ENCODE measurements around the gene KNDC1. TPM values are rescaled to one million over a fixed set of nuclear protein-coding genes. Genes with fewer than 3 reads are reported as not detected.

The KNDC1 gene
- total and polyA plus RNA-seq, 2 of the 13 experiments (the other 11 are each of a cell fraction or from before 2014, with no cell fraction given): 0.69 TPM; not detected in 1

DNA sequence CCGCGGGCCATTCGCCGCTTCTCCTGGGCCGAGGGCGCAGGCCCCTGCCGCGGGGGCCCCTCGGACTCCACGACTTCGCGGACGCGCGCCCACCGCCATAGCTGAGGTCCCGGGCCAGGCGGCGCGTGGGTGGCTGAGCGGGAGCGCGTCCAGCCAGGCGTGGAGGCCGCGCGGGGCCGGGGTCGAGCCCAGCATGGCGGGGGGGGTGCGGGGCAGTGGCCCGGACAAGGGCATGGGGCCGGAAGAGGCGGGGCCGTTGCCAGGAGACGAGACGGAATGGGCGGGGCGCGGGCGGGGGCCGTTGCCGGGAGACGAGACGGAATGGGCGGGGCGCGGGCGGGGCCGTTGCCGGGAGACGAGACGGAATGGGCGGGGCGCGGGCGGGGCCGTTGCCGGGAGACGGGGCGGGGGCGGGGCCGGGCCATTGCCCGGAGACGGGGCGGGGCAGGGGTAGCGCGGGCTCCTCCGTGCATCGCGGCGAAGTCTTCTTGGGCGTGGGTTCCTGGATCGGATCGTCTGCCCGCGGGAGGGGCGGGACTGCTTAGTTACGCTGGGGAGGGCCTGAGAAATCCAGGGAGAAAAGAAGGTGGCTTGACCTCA lies 101.8 kb downstream of the KNDC1 start (continued):
- TF ChIP-seq, protein P1, sequence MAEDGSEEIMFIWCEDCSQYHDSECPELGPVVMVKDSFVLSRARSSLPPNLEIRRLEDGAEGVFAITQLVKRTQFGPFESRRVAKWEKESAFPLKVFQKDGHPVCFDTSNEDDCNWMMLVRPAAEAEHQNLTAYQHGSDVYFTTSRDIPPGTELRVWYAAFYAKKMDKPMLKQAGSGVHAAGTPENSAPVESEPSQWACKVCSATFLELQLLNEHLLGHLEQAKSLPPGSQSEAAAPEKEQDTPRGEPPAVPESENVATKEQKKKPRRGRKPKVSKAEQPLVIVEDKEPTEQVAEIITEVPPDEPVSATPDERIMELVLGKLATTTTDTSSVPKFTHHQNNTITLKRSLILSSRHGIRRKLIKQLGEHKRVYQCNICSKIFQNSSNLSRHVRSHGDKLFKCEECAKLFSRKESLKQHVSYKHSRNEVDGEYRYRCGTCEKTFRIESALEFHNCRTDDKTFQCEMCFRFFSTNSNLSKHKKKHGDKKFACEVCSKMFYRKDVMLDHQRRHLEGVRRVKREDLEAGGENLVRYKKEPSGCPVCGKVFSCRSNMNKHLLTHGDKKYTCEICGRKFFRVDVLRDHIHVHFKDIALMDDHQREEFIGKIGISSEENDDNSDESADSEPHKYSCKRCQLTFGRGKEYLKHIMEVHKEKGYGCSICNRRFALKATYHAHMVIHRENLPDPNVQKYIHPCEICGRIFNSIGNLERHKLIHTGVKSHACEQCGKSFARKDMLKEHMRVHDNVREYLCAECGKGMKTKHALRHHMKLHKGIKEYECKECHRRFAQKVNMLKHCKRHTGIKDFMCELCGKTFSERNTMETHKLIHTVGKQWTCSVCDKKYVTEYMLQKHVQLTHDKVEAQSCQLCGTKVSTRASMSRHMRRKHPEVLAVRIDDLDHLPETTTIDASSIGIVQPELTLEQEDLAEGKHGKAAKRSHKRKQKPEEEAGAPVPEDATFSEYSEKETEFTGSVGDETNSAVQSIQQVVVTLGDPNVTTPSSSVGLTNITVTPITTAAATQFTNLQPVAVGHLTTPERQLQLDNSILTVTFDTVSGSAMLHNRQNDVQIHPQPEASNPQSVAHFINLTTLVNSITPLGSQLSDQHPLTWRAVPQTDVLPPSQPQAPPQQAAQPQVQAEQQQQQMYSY (CRISPR knock-in tag; IDR thresholded peaks at IDR 0.05): no peak
- TF ChIP-seq, protein P2, sequence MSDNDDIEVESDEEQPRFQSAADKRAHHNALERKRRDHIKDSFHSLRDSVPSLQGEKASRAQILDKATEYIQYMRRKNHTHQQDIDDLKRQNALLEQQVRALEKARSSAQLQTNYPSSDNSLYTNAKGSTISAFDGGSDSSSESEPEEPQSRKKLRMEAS (IDR thresholded peaks at IDR 0.05): peak; percentile 38; the same call in 1 of the 2 replicates
- no peak for TF ChIP-seq PHF5A (CRISPR knock-in tag; IDR thresholded peaks at IDR 0.05; ENCODE audit: low read depth, unreplicated experiment)
- no peak for TF ChIP-seq NR2F6 (IDR thresholded peaks at IDR 0.05)
- no peak for TF ChIP-seq NR2F6 (CRISPR knock-in tag; IDR thresholded peaks at IDR 0.05)
- no peak for TF ChIP-seq REPIN1 (CRISPR knock-in tag; IDR thresholded peaks at IDR 0.05; ENCODE audit: borderline replicate concordance, low read depth)
- TF ChIP-seq ZFP37 (CRISPR knock-in tag; IDR thresholded peaks at IDR 0.05; ENCODE audit: borderline replicate concordance): no peak
- no peak for TF ChIP-seq MIER2 (CRISPR knock-in tag; IDR thresholded peaks at IDR 0.05)
- TF ChIP-seq, protein P3, sequence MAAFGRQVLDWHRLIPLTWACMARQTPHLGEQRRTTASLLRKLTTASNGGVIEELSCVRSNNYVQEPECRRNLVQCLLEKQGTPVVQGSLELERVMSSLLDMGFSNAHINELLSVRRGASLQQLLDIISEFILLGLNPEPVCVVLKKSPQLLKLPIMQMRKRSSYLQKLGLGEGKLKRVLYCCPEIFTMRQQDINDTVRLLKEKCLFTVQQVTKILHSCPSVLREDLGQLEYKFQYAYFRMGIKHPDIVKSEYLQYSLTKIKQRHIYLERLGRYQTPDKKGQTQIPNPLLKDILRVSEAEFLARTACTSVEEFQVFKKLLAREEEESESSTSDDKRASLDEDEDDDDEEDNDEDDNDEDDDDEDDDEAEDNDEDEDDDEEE (CRISPR knock-in tag; IDR thresholded peaks at IDR 0.05): no peak
- TF ChIP-seq KLF15 (CRISPR knock-in tag; IDR thresholded peaks at IDR 0.05; ENCODE audit: borderline replicate concordance): no peak
- TF ChIP-seq ZNF510 (CRISPR knock-in tag; IDR thresholded peaks at IDR 0.05; ENCODE audit: low read depth): no peak
- no peak for TF ChIP-seq ZNF317 (CRISPR knock-in tag; IDR thresholded peaks at IDR 0.05)
- TF ChIP-seq ZNF761 (CRISPR knock-in tag; conservative IDR thresholded peaks at IDR 0.05): no peak
- TF ChIP-seq, protein P4, sequence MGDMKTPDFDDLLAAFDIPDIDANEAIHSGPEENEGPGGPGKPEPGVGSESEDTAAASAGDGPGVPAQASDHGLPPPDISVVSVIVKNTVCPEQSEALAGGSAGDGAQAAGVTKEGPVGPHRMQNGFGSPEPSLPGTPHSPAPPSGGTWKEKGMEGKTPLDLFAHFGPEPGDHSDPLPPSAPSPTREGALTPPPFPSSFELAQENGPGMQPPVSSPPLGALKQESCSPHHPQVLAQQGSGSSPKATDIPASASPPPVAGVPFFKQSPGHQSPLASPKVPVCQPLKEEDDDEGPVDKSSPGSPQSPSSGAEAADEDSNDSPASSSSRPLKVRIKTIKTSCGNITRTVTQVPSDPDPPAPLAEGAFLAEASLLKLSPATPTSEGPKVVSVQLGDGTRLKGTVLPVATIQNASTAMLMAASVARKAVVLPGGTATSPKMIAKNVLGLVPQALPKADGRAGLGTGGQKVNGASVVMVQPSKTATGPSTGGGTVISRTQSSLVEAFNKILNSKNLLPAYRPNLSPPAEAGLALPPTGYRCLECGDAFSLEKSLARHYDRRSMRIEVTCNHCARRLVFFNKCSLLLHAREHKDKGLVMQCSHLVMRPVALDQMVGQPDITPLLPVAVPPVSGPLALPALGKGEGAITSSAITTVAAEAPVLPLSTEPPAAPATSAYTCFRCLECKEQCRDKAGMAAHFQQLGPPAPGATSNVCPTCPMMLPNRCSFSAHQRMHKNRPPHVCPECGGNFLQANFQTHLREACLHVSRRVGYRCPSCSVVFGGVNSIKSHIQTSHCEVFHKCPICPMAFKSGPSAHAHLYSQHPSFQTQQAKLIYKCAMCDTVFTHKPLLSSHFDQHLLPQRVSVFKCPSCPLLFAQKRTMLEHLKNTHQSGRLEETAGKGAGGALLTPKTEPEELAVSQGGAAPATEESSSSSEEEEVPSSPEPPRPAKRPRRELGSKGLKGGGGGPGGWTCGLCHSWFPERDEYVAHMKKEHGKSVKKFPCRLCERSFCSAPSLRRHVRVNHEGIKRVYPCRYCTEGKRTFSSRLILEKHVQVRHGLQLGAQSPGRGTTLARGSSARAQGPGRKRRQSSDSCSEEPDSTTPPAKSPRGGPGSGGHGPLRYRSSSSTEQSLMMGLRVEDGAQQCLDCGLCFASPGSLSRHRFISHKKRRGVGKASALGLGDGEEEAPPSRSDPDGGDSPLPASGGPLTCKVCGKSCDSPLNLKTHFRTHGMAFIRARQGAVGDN (CRISPR knock-in tag; IDR thresholded peaks at IDR 0.05): peak; percentile 18; the same call in 1 of the 2 replicates
- TF ChIP-seq ZNF749 (CRISPR knock-in tag; IDR thresholded peaks at IDR 0.05; ENCODE audit: borderline replicate concordance): no peak
- TF ChIP-seq YY1 (IDR thresholded peaks at IDR 0.05; ENCODE audit: insufficient read depth, insufficient replicate concordance, low read depth, low read length): peak; percentile 40
- no peak for TF ChIP-seq ZNF777 (CRISPR knock-in tag; IDR thresholded peaks at IDR 0.05)
- TF ChIP-seq RBM22 (optimal IDR thresholded peaks at IDR 0.05; ENCODE audit: low read length): no peak
- no peak for TF ChIP-seq ZSCAN31 (CRISPR knock-in tag; IDR thresholded peaks at IDR 0.05; ENCODE audit: low read depth)
- TF ChIP-seq NCOA5 (CRISPR knock-in tag; IDR thresholded peaks at IDR 0.05): no peak
- TF ChIP-seq ZNF446 (CRISPR knock-in tag; IDR thresholded peaks at IDR 0.05): no peak

All from HepG2 (cell line).